HepG2 (cell line): ENCODE data around the gene HTRA2. TPM values are rescaled to one million over a fixed set of nuclear protein-coding genes. Genes with fewer than 3 reads are reported as not detected.

Experiments used
- HOMEZ ChIP-seq: IDR thresholded peaks from 2 replicates; pipeline ENCODE4 v1.6.1; 2016; ENCODE audit warnings: low read depth
- KDM4B ChIP-seq: sonication (generic); formaldehyde crosslinking; IDR thresholded peaks from 2 replicates; pipeline ENCODE4 v1.4.0; 2020; ENCODE audit warnings: missing genetic modification reagents
- MYPOP ChIP-seq: sonication (generic); formaldehyde crosslinking; IDR thresholded peaks from 2 replicates; pipeline ENCODE4 v1.8.1; 2023; ENCODE audit warnings: mild to moderate bottlenecking, moderate library complexity, missing genetic modification reagents
- SIX1 ChIP-seq: sonication (generic); formaldehyde crosslinking; IDR thresholded peaks from 2 replicates; pipeline ENCODE4 v1.4.0; 2020; ENCODE audit warnings: missing genetic modification reagents, borderline replicate concordance
- TARDBP ChIP-seq: sonication (generic); formaldehyde crosslinking; IDR thresholded peaks from 2 replicates; pipeline ENCODE4 v1.8.0; 2022; ENCODE audit warnings: mild to moderate bottlenecking, missing genetic modification reagents
- ZBTB4 ChIP-seq: sonication (generic); formaldehyde crosslinking; IDR thresholded peaks from 2 replicates; pipeline ENCODE4 v1.4.0; 2020; ENCODE audit warnings: missing genetic modification reagents, mild to moderate bottlenecking, borderline replicate concordance
- ZNF280B ChIP-seq: sonication (generic); formaldehyde crosslinking; IDR thresholded peaks from 2 replicates; pipeline ENCODE4 v1.5.0; 2020; ENCODE audit warnings: missing genetic modification reagents, mild to moderate bottlenecking, borderline replicate concordance
- ZNF407 ChIP-seq: sonication (generic); formaldehyde crosslinking; IDR thresholded peaks from one replicate; pipeline ENCODE4 v1.5.1; 2020; ENCODE audit warnings: mild to moderate bottlenecking, missing genetic modification reagents; ENCODE audit errors: not compliant biosample characterization
- ZNF44 ChIP-seq: sonication (generic); formaldehyde crosslinking; IDR thresholded peaks from 2 replicates; pipeline ENCODE4 v1.5.1; 2020; ENCODE audit warnings: mild to moderate bottlenecking, missing genetic modification reagents
- ZNF629 ChIP-seq: sonication (generic); formaldehyde crosslinking; conservative IDR thresholded peaks from 2 replicates; pipeline ENCODE4 v1.5.0; 2020; ENCODE audit warnings: missing genetic modification reagents
- ZNF792 ChIP-seq: IDR thresholded peaks from 2 replicates; pipeline ENCODE4 v1.6.1; 2016
- polyA plus RNA-seq, 8 experiments: library from polyadenylated mRNA; depleted of rRNA in 3 of 8; stranded (reverse) in 7 of 8; unstranded in 1 of 8; fragments of >200 nt; fragmentation: Illumina TruSeq in 4 of 8; extraction: Trizol in 4 of 8; gene quantifications; 2 replicates each; pipeline versions ENCODE4 v1.2.1 to v1.2.3, GENCODE V29; 2011 to 2016; ENCODE audit warnings: low read depth in 4 of 8, missing spikeins in 1 of 8, mixed read lengths in 1 of 8; ENCODE audit not compliant: insufficient read depth in 1 of 8
- total RNA-seq, 5 experiments: library from RNA; depleted of rRNA; stranded (reverse); fragments of >200 nt; fragmentation: Illumina TruSeq; extraction: Trizol; gene quantifications; 2 replicates each; pipeline ENCODE4 v1.2.3, GENCODE V29; 2016; ENCODE audit warnings: low read depth in 1 of 5

The HTRA2 gene
- total and polyA plus RNA-seq, 2 of the 13 experiments (the other 11 are each of a cell fraction or from before 2014, with no cell fraction given) = 47.7 to 50.3 TPM

- TF ChIP-seq ZNF407 (peak; percentile 40), SIX1 (CRISPR knock-in tag) (peak; percentile 92), KDM4B (CRISPR knock-in tag) (peak; percentile 17; the same call in 1 of the 2 replicates), TARDBP (CRISPR knock-in tag) (peak; percentile 98), ZNF280B (CRISPR knock-in tag) (peak; percentile 66; the same call in 1 of the 2 replicates), MYPOP (CRISPR knock-in tag) (peak; percentile 85), HOMEZ (CRISPR knock-in tag) (peak; percentile 71), ZBTB4 (CRISPR knock-in tag) (peak; percentile 37; the same call in 1 of the 2 replicates), ZNF44 (no peak; the same call in 1 of the 2 replicates), ZNF629 (CRISPR knock-in tag) (peak; percentile 72; the same call in 1 of the 2 replicates), ZNF792 (CRISPR knock-in tag) (no peak; the same call in 1 of the 2 replicates)
Observed at GRCh38 chr2:74482801-74483674, 46.7 kb upstream of the HTRA2 start, which contains the start of the genes CCDC142 and TTC31 (continued).
